ENCODE data around the gene HOXC9.

GRCh38 chr12:53972152-53972702 is 27.7 kb upstream of the HOXC9 start:
- TF ChIP-seq GATA2 (IDR thresholded peaks at IDR 0.05; ENCODE audit: low read depth, low read length) (no peak), GATA3 (IDR thresholded peaks at IDR 0.05; ENCODE audit: low read depth, low read length) (no peak)
